ENCODE data around the gene CACNG4.
"Not testable (repeated sequence)": the region's sequence is repeated elsewhere in the genome, so short reads cannot be mapped to it uniquely, and the experiment has no call there.

The CACNG4 gene

GRCh38 chr17:67017910-67018309 lies 53.4 kb downstream of the CACNG4 start:
- DNase-seq (ENCODE audit: low spot score) = no peak

- DNase-seq (ENCODE audit: low spot score) = no peak
These were observed 54.2 kb downstream of the CACNG4 start for GRCh38 chr17:67018471-67019434.

- no peak for DNase-seq (ENCODE audit: low spot score)
These were observed 55.3 kb downstream of the CACNG4 start for GRCh38 chr17:67019809-67020208.

- DNase-seq (ENCODE audit: low spot score) = no peak
These were observed 55.8 kb downstream of the CACNG4 start for GRCh38 chr17:67020293-67020766.

- DNase-seq (ENCODE audit: low spot score) = no peak
These were observed 56.7 kb downstream of the CACNG4 start for GRCh38 chr17:67021196-67021595.

- no peak for DNase-seq (ENCODE audit: low spot score)
These were observed 57.4 kb downstream of the CACNG4 start for GRCh38 chr17:67021743-67022450.

- DNase-seq (ENCODE audit: low spot score) = no peak
These were observed 57.9 kb downstream of the CACNG4 start for GRCh38 chr17:67022451-67022810.

GRCh38 chr17:67024736-67025135 lies 60.2 kb downstream of the CACNG4 start:
- DNase-seq (ENCODE audit: low spot score) = no peak

- DNase-seq (ENCODE audit: low spot score) = no peak
These were observed 60.8 kb downstream of the CACNG4 start for GRCh38 chr17:67025216-67025792.

GRCh38 chr17:67026341-67026740 lies 61.8 kb downstream of the CACNG4 start:
- no peak for DNase-seq (ENCODE audit: low spot score)

GRCh38 chr17:67027031-67027628 lies 62.6 kb downstream of the CACNG4 start:
- DNase-seq (ENCODE audit: low spot score) = no peak

- DNase-seq (ENCODE audit: low spot score) = no peak
These were observed 66.1 kb downstream of the CACNG4 start for GRCh38 chr17:67030641-67031040.

- DNase-seq (ENCODE audit: low spot score) = no peak
These were observed 67.9 kb downstream of the CACNG4 start for GRCh38 chr17:67032382-67032781.

- DNase-seq (ENCODE audit: low spot score) = no peak
These were observed 68.5 kb downstream of the CACNG4 start for GRCh38 chr17:67032985-67033384.

GRCh38 chr17:67033613-67034012 lies 69.1 kb downstream of the CACNG4 start:
- DNase-seq (ENCODE audit: low spot score) = no peak

- DNase-seq (ENCODE audit: low spot score) = no peak
These were observed 70.9 kb downstream of the CACNG4 start for GRCh38 chr17:67035131-67036083.

GRCh38 chr17:67038861-67039365 lies 74.4 kb downstream of the CACNG4 start:
- DNase-seq (ENCODE audit: low spot score) = no peak

- no peak for DNase-seq (ENCODE audit: low spot score)
These were observed 76.1 kb downstream of the CACNG4 start for GRCh38 chr17:67040652-67041051.

GRCh38 chr17:67041119-67041518 lies 76.6 kb downstream of the CACNG4 start:
- DNase-seq (ENCODE audit: low spot score) = not testable (repeated sequence)

- DNase-seq (ENCODE audit: low spot score) = no peak
These were observed 77.0 kb downstream of the CACNG4 start for GRCh38 chr17:67041531-67041930.
